SK-N-SH (cell line): Measurements from ENCODE around the gene NTM.

ENCODE experiments used
- EP300 ChIP-seq, 2 experiments: IDR thresholded peaks; 2 replicates each; pipeline versions ENCODE4 v1.4.0 to v1.6.1; 2012; ENCODE audit warnings: borderline replicate concordance in 1 of 2, low read depth in 1 of 2, low read length in 1 of 2
- EZH2phosphoT487 ChIP-seq: fragments of 200-600 bp; sonication (generic); IDR thresholded peaks from 2 replicates; pipeline ENCODE4 v1.6.1; 2017; ENCODE audit warnings: low read depth, mixed run types, mild to moderate bottlenecking, antibody characterized with exemption, moderate library complexity, borderline replicate concordance
- MXI1 ChIP-seq: IDR thresholded peaks from 2 replicates; pipeline ENCODE4 v1.6.1; 2012; ENCODE audit warnings: mild to moderate bottlenecking, low read depth, low read length, improper control_type of control experiment
- POLR2AphosphoS5 ChIP-seq: IDR thresholded peaks from 2 replicates; pipeline ENCODE4 v1.6.1; 2012; ENCODE audit warnings: low read depth, low read length
- RCOR1 ChIP-seq: fragments of 150-350 bp; IDR thresholded peaks from 2 replicates; pipeline ENCODE4 v1.6.1; 2017; ENCODE audit warnings: antibody characterized with exemption, low read length
- SMC3 ChIP-seq: IDR thresholded peaks from 2 replicates; pipeline ENCODE4 v1.6.1; 2012; ENCODE audit warnings: low read depth, low read length, improper control_type of control experiment
- TF ChIP-seq, protein P1 (sequence below): fragments of 200-600 bp; sonication (generic); IDR thresholded peaks from 2 replicates; pipeline ENCODE4 v1.6.1; 2017; ENCODE audit warnings: antibody characterized with exemption, mild to moderate bottlenecking, moderate library complexity
- TF ChIP-seq, protein P2 (sequence below): IDR thresholded peaks from 2 replicates; pipeline ENCODE4; 2012
- TF ChIP-seq, protein P3 (sequence below): fragments of 150-350 bp; IDR thresholded peaks from 2 replicates; pipeline ENCODE4 v1.6.1; 2017; ENCODE audit warnings: antibody characterized with exemption, low read length, low read depth, borderline replicate concordance

DNA sequence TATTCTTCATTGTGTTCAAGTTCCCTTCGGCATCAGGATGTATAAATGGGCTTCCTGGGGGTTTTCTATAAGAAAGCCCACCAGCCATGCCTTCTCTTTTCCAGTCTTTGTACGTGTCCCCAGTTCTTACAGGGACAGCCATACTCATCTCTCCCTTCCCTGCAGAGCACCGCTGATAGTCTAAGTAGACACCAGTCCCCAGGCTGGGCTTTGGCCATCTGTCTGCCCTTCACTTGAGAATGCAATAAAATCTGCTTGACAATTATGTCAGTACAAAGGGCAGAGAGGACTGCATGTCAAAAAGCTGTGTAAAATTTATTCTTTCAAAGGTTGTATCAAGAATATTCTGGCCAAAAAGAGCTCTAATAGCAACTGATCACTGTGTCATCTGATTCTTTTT, 27.3 kb downstream of the NTM start:
- TF ChIP-seq, protein P1, sequence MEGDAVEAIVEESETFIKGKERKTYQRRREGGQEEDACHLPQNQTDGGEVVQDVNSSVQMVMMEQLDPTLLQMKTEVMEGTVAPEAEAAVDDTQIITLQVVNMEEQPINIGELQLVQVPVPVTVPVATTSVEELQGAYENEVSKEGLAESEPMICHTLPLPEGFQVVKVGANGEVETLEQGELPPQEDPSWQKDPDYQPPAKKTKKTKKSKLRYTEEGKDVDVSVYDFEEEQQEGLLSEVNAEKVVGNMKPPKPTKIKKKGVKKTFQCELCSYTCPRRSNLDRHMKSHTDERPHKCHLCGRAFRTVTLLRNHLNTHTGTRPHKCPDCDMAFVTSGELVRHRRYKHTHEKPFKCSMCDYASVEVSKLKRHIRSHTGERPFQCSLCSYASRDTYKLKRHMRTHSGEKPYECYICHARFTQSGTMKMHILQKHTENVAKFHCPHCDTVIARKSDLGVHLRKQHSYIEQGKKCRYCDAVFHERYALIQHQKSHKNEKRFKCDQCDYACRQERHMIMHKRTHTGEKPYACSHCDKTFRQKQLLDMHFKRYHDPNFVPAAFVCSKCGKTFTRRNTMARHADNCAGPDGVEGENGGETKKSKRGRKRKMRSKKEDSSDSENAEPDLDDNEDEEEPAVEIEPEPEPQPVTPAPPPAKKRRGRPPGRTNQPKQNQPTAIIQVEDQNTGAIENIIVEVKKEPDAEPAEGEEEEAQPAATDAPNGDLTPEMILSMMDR, result no peak
- TF ChIP-seq EP300 (IDR thresholded peaks at IDR 0.05; ENCODE audit: borderline replicate concordance in 1 of 2, low read depth in 1 of 2, low read length in 1 of 2), result no peak
- TF ChIP-seq, protein P2, sequence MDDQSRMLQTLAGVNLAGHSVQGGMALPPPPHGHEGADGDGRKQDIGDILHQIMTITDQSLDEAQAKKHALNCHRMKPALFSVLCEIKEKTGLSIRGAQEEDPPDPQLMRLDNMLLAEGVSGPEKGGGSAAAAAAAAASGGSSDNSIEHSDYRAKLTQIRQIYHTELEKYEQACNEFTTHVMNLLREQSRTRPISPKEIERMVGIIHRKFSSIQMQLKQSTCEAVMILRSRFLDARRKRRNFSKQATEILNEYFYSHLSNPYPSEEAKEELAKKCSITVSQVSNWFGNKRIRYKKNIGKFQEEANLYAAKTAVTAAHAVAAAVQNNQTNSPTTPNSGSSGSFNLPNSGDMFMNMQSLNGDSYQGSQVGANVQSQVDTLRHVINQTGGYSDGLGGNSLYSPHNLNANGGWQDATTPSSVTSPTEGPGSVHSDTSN, result no peak
- TF ChIP-seq SMC3, result no peak
- TF ChIP-seq, protein P3, sequence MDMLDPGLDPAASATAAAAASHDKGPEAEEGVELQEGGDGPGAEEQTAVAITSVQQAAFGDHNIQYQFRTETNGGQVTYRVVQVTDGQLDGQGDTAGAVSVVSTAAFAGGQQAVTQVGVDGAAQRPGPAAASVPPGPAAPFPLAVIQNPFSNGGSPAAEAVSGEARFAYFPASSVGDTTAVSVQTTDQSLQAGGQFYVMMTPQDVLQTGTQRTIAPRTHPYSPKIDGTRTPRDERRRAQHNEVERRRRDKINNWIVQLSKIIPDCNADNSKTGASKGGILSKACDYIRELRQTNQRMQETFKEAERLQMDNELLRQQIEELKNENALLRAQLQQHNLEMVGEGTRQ, result no peak
- TF ChIP-seq RCOR1, result no peak
- no peak for TF ChIP-seq MXI1
- no peak for TF ChIP-seq POLR2AphosphoS5
- no peak for TF ChIP-seq EZH2phosphoT487
